B cell (primary cell): ENCODE measurements around the gene LONP2.

Experiments used
- CTCF ChIP-seq: fragments of 200-600 bp; IDR thresholded peaks from one replicate; pipeline ENCODE4 v1.8.0; 2022; ENCODE audit warnings: antibody characterized with exemption, mild to moderate bottlenecking
- EZH2 ChIP-seq: IDR thresholded peaks from 2 replicates; pipeline ENCODE4 v1.6.1; 2012; ENCODE audit warnings: borderline replicate concordance, low read depth, mild to moderate bottlenecking, moderate library complexity, low read length; ENCODE audit not compliant: insufficient read depth, poor library complexity, severe bottlenecking

GRCh38 chr16:48292452-48292851, 48.4 kb downstream of the LONP2 start:
- TF ChIP-seq CTCF, result no peak
- no peak for TF ChIP-seq EZH2
